ENCODE measurements around the gene APPL2. TPM values are rescaled to one million over a fixed set of nuclear protein-coding genes. Genes with fewer than 3 reads are reported as not detected.
A peak's percentile ranks its signal among the peaks of the same experiment; 100 is the strongest.

APPL2 gene
- total RNA-seq, 1 experiment from 2014 or later, result 16.1 TPM

- TF ChIP-seq JUN (CRISPR knock-in tag; IDR thresholded peaks at IDR 0.05), result peak; percentile 31; the same call in 1 of the 2 replicates
- TF ChIP-seq GTF2I (CRISPR knock-in tag; conservative IDR thresholded peaks at IDR 0.05), result no peak
- TF ChIP-seq GABPB1 (CRISPR knock-in tag; IDR thresholded peaks at IDR 0.05), result no peak
- no peak for TF ChIP-seq ATF1 (CRISPR knock-in tag; IDR thresholded peaks at IDR 0.05)
These were observed at the start of gene APPL2 (continued) for GRCh38 chr12:105235732-105236476.

DNA sequence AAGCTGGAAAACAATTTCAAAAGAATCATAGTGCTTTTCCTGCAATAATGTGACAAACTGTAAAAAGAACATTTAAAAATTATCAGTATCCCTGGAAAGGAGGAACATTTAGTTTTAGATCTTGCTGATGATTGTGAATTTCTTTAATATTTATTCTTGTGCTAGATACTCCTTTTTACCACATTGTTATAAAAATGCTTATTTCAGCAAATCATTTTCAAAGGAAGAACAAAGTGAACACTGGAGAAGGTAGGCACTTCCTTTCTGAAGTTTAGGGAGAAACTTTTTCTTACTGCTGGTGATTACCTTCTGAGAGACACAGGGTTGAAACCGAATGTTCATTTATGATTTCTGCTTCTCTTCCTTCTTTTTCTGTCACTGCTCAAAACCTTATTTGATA lies 49.4 kb upstream of the APPL2 start:
- DNase-seq (ENCODE audit: low spot score) (no peak), ATAC-seq (no peak)
- no peak overlapping the region for H3K4me3 Mint-ChIP-seq
- no peak overlapping the region for H3K27ac Mint-ChIP-seq
- H3K4me1 Mint-ChIP-seq, result no peaks in the 10 kb centered on the region
- TF ChIP-seq ARID4B (CRISPR knock-in tag; IDR thresholded peaks at IDR 0.05; ENCODE audit: borderline replicate concordance) (no peak), CREM (CRISPR knock-in tag; IDR thresholded peaks at IDR 0.05) (no peak), HMGA2 (CRISPR knock-in tag; IDR thresholded peaks at IDR 0.05) (no peak), ZNF121 (CRISPR knock-in tag; IDR thresholded peaks at IDR 0.05) (no peak), MYBL2 (CRISPR knock-in tag; IDR thresholded peaks at IDR 0.05) (no peak), GRHL2 (CRISPR knock-in tag; IDR thresholded peaks at IDR 0.05; ENCODE audit: insufficient replicate concordance, severe bottlenecking) (no peak), ZNF671 (CRISPR knock-in tag; IDR thresholded peaks at IDR 0.05) (no peak), IRF2 (CRISPR knock-in tag; IDR thresholded peaks at IDR 0.05; ENCODE audit: borderline replicate concordance, low read depth) (no peak), CTCF (IDR thresholded peaks at IDR 0.05) (no peak)
- TF ChIP-seq, protein P1, sequence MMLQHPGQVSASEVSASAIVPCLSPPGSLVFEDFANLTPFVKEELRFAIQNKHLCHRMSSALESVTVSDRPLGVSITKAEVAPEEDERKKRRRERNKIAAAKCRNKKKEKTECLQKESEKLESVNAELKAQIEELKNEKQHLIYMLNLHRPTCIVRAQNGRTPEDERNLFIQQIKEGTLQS (CRISPR knock-in tag; conservative IDR thresholded peaks at IDR 0.05), result no peak
- TF ChIP-seq, protein P2, sequence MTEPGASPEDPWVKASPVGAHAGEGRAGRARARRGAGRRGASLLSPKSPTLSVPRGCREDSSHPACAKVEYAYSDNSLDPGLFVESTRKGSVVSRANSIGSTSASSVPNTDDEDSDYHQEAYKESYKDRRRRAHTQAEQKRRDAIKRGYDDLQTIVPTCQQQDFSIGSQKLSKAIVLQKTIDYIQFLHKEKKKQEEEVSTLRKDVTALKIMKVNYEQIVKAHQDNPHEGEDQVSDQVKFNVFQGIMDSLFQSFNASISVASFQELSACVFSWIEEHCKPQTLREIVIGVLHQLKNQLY (CRISPR knock-in tag; IDR thresholded peaks at IDR 0.05), result no peak
- ChIA-PET CTCF (no interaction called here), POLR2A (no interaction called here)
- H3K36me3 Mint-ChIP-seq, result no peaks in the 10 kb centered on the region
- H3K27me3 Mint-ChIP-seq (ENCODE audit: low read depth), result peaks cover 8% of the 10 kb centered on the region
- no peaks in the 10 kb centered on the region for H3K9me3 Mint-ChIP-seq

DNA sequence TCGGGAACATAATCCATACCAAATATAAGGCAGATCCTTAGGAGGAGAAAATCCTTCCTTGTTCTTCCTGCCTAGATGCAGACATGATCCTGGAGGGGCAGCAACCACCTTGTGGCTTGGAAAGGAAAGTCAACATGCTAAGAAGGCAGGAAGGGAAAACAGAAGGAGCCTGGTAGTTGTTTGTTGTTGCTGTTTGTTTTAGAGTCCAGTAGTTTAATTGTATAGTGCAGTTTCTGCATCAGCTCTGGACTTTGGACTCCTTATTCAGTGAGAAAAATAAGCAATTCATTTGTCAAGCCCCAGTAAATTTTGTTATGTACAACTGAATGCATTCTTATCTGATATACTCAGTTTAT lies 45.7 kb upstream of the APPL2 start:
- no peak overlapping the region for H3K27ac Mint-ChIP-seq
- TF ChIP-seq ELF4 (CRISPR knock-in tag; IDR thresholded peaks at IDR 0.05; ENCODE audit: low read depth) (no peak), PRRX2 (CRISPR knock-in tag; IDR thresholded peaks at IDR 0.05) (no peak), SMAD4 (CRISPR knock-in tag; IDR thresholded peaks at IDR 0.05) (no peak), FOXP1 (CRISPR knock-in tag; IDR thresholded peaks at IDR 0.05; ENCODE audit: borderline replicate concordance) (no peak), IRF2 (CRISPR knock-in tag; IDR thresholded peaks at IDR 0.05; ENCODE audit: borderline replicate concordance, low read depth) (no peak), ARID4B (CRISPR knock-in tag; IDR thresholded peaks at IDR 0.05; ENCODE audit: borderline replicate concordance) (no peak)
- TF ChIP-seq, protein P3, sequence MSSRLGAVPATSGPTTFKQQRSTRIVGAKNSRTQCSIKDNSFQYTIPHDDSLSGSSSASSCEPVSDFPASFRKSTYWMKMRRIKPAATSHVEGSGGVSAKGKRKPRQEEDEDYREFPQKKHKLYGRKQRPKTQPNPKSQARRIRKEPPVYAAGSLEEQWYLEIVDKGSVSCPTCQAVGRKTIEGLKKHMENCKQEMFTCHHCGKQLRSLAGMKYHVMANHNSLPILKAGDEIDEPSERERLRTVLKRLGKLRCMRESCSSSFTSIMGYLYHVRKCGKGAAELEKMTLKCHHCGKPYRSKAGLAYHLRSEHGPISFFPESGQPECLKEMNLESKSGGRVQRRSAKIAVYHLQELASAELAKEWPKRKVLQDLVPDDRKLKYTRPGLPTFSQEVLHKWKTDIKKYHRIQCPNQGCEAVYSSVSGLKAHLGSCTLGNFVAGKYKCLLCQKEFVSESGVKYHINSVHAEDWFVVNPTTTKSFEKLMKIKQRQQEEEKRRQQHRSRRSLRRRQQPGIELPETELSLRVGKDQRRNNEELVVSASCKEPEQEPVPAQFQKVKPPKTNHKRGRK (CRISPR knock-in tag; IDR thresholded peaks at IDR 0.05; ENCODE audit: borderline replicate concordance), result no peak

More for the DNA sequence above, 45.7 kb upstream of the APPL2 start:
- Mint-ChIP-seq H3K36me3 (no peaks in the 10 kb centered on the region), H3K9me3 (no peaks in the 10 kb centered on the region), H3K4me1 (peaks cover under 1% of the 10 kb centered on the region), H3K4me3 (no peak overlapping the region), H3K27me3 (ENCODE audit: low read depth) (peaks cover 8% of the 10 kb centered on the region)
- ChIA-PET CTCF (no interaction called here), POLR2A (no interaction called here)
- no peak for DNase-seq (ENCODE audit: low spot score)
- no peak for ATAC-seq
